GM19023 (cell line): Measurements from ENCODE around the gene SPATA13.
"Not testable (repeated sequence)": the region's sequence is repeated elsewhere in the genome, so short reads cannot be mapped to it uniquely, and the experiment has no call there.

Source experiments
- ATAC-seq: cut with Tn5 transposase; IDR thresholded peaks from one replicate; pipeline ENCODE4 v1.9.1; 2021; ENCODE audit warnings: mild to moderate bottlenecking, moderate library complexity; ENCODE audit not compliant: unreplicated experiment

SPATA13 gene

GRCh38 chr13:24307211-24308067, 146.9 kb downstream of the SPATA13 start:
- no peak for ATAC-seq

- ATAC-seq, result no peak
Observed at GRCh38 chr13:24308068-24308445, 147.5 kb downstream of the SPATA13 start.

DNA sequence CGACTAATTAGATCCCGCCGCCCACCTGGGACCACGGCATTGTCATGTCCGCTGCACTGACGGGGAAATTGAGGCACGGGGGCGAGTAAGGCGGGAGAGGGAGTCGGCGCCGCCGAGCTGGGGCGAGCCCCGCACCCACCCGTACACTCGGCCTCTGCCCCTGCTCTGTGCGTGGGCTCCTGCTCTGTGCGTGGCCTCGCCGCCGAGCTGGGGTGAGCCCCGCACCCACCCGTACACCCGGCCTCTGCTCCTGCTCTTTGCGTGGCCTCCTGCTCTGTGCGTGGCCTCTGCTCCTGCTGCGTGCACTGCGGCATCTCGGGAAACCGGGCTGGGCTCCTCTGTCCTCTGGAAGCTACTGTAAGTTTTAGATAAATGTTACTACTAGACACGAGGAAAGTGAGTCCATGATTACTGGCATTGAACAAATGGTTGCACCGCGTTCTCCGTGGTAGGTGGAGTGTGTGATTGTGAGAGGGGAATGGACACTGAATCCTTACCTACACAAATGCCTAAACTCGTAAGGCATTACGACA, 148.0 kb downstream of the SPATA13 start:
- no peak for ATAC-seq

DNA sequence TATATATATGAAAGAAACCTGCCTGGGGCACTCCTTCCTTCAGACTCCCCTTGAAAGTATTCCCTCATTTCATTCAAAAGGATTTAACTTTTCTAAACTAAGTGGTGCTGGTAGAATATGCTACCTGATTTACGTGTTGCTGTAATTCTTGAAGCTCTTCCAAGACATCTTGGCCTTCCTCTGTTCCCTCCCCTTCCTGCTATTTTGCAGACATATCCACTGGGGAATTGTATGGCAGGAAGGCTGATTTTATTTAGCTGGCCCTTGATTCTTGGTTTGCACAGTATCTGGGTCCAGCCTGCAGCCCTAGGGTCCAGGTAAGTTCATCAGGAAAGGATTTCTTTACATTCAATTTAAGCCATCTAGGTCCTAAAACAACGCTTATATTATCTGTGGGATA, 148.8 kb downstream of the SPATA13 start, which contains the start of gene C1QTNF9:
C1QTNF9 (plus strand) TSS at position 281 of the 400 bp plus-strand sequence. CDS start 6,424 bp downstream, outside the sequence.
- not testable (repeated sequence) for ATAC-seq

DNA sequence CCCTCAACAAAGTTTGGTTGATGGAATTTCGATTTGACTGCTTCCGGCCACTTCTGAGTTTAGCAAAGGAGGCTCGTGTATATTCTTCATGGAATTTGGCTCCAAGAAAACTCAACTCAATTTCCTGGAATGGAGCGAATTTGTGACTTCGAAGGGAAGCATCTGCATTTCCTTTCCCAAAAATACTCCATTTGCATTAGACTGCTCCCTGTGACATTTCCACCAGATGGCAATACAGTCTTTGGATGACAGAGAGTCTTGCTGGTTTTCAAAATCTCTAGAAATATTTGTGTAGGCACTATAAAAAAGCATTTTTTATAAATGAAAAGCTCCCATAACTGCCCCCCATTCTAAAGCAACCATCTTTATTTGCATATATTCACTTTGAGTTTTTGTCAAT, 152.9 kb downstream of the SPATA13 start:
- no peak for ATAC-seq

DNA sequence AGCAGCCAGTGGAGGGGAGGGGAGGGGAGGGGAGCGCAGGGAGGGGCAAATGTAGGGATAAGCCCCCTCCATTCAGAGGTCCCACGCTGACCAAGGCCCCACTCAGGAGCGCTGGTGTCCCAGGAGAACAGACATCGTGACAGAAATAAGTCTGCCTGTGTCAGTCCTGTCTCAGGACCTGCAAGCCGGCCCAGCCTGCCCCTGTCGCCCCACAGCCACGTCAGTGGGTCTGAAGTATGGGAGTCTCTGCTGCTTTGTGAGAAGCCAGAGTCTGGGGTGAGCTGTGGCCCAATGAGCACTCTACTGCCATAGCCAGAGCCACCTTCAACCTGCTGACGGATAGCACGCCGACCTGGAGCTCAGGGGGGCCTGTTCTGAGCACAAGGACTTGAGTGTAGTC, 157.3 kb downstream of the SPATA13 start:
- not testable (repeated sequence) for ATAC-seq

- not testable (repeated sequence) for ATAC-seq
Observed at GRCh38 chr13:24318878-24319277, 158.4 kb downstream of the SPATA13 start.

GRCh38 chr13:24319641-24320040, 159.1 kb downstream of the SPATA13 start:
- ATAC-seq, result not testable (repeated sequence)

DNA sequence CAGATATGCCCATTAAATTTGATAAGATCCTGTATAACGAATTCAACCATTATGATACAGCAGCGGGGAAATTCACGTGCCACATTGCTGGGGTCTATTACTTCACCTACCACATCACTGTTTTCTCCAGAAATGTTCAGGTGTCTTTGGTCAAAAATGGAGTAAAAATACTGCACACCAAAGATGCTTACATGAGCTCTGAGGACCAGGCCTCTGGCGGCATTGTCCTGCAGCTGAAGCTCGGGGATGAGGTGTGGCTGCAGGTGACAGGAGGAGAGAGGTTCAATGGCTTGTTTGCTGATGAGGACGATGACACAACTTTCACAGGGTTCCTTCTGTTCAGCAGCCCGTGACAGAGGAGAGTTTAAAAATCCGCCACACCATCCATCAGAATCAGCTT, 160.9 kb downstream of the SPATA13 start:
- not testable (repeated sequence) for ATAC-seq

DNA sequence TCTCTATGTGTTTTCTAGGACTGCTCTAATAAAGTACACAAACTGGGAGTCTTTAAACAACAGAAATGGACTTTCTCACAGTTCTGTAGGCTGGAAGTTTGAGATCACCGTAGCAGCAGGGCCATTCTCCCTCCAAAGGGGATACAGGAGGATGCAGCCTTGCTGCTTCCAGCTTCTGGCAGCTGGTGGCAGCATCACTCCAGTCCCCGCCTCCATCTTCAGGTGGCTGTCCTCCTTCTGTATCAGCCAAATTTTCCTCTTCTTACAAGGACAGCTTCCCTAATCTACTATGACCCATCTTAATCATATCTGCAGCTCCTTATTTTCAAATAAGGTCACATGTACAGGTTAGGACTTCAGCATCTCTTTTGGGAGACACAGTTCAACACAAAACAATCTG, 161.9 kb downstream of the SPATA13 start:
- ATAC-seq, result not testable (repeated sequence)

DNA sequence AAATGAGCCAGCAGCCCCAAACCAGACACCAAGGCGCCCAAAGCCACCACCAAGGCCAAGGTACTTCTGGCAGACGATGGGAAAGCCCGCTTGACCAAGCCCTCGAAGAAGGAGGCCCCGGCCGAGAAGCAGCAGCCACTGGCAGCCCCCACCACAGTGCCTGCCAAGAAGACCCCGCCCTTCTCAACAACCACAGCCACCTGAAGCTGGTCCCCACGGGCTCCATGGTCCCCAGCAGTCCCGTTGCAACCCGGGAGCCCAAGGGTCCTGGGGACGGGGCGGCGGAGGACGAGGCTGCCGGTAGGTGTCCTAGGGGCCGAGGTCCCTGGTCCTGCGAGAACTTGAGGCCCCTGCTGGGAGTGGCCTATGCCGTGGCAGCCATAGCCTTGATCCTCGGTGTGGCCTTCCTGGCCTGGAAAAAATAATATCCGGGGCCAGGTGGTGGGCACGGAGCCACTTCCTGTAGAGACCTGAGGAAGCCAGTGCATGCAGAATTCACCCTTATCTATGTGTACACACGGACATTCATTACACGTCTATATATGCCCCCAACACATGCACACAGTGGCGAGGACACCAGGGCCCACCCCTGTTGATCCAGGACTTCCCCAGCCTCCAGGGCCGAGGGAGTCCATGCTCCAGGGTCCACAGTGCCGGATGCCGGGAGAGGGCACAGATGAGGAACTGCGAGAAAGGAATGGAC, 162.7 kb downstream of the SPATA13 start:
- ATAC-seq, result no peak

DNA sequence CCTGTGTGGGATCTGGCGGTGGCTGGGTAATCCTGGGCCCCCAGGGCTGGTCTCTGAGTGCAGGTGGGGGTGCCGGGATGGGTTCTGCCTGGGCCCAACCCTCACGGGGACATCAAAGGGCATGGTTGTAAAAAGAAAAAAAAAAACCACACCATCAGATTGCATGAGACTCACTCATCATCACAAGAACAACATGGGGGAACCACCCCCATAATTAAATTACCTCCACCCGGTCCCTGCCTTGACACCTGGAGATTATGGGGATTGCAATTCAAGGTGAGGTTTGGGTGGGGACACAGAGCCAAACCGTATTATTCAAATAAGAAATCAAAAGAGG, 163.2 kb downstream of the SPATA13 start:
- no peak for ATAC-seq

DNA sequence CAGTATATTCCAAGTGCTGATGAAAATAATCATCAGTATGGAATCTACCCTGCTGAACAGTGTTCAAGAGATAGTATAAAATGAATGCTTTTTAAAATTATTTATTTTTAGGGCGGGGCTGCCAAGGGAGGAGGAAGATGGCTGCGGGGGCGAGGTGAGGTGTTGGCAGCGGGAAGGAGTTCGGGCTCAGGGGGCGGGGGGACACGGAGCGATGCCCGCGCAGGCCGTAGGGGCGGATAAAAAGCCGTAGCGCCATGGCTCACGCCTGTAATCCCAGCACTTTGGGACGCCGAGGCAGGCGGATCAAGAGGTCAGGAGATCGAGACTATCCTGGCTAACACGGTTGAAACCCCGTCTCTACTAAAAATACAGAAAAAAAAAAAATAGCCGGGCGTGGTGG, 167.1 kb downstream of the SPATA13 start:
- ATAC-seq, result not testable (repeated sequence)

DNA sequence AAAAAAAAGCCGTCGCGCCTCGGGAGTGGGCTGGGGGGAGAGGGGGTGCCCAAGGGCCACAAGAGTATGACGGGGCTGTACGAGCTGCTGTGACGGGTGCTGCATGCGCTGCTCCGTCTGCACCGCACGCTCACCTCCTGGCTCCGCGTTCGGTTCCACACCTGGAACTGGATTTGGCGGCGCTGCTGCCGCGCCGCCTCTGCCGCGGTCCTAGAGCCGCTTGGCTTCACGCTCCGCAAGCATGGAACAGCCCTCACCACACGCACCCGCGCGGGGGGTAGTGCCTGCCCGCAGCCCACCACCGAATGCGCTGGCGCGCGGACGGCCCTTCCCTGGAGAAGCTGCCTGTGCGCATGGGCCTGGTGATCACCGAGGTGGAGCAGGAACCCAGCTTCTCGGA, 167.6 kb downstream of the SPATA13 start:
- ATAC-seq, result no peak

DNA sequence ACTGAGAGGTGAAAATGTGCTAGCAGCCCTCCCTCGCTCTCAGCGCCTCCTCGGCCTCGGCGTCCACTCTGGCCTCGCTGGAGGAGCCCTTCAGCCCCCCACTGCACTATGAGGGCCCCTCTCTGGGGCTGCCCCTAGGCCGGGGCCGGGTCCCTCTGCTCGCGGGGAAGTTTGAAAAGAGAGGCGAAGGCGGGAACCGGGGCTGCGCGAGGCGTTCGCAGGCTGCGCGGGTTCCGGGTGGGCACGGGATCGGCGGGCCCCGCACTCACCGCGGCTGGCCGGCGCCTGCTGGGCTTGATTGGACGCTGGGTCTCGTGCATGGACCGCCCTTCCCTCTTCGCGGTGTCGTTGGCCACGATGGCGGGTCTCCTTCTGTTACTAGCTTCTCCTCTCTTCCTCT, 178.2 kb downstream of the SPATA13 start:
- ATAC-seq, result no peak

GRCh38 chr13:24339937-24340607, 179.6 kb downstream of the SPATA13 start:
- no peak for ATAC-seq

GRCh38 chr13:24340608-24340955, 180.1 kb downstream of the SPATA13 start:
- ATAC-seq, result no peak

- no peak for ATAC-seq
Observed at GRCh38 chr13:24341439-24341838, 180.9 kb downstream of the SPATA13 start.

- ATAC-seq, result no peak
Observed at GRCh38 chr13:24348385-24348784, 187.9 kb downstream of the SPATA13 start.

GRCh38 chr13:24348797-24349515, 188.4 kb downstream of the SPATA13 start:
- no peak for ATAC-seq
